Activated CD4-positive, alpha-beta T cell treated with anti-CD3 and anti-CD28 coated beads, Interleukin-2, amount 10 ng/mL, durations not matched to agents 7 days and 5 days (primary cell): ENCODE measurements around the gene PTTG1IP. TPM values are rescaled to one million over a fixed set of nuclear protein-coding genes. Genes with fewer than 3 reads are reported as not detected.

Experiments used
- CTCF ChIA-PET: fragments of 350-600 bp; sonication (Branson Sonifier 250); formaldehyde crosslinking; loops from one replicate; lab custom pipeline; 2021; ENCODE audit warnings: antibody characterized with exemption; lab: Charles Lee
- POLR2A ChIA-PET: fragments of 350-600 bp; sonication (Branson Sonifier 250); formaldehyde crosslinking; loops from one replicate; lab custom pipeline; 2021; ENCODE audit warnings: antibody characterized with exemption; lab: Charles Lee
- DNase-seq: peaks from one replicate; pipeline ENCODE4 v3.0.0-alpha.2; 2020
- H3K27ac Mint-ChIP-seq: one replicate; pipeline ENCODE4 v1.8.0; 2021; ENCODE audit warnings: mild to moderate bottlenecking, moderate library complexity, mixed read lengths
- H3K27me3 Mint-ChIP-seq: one replicate; pipeline ENCODE4 v1.8.0; 2021; ENCODE audit warnings: mixed read lengths
- H3K36me3 Mint-ChIP-seq: one replicate; pipeline ENCODE4 v1.8.0; 2021; ENCODE audit warnings: low read depth, mixed read lengths
- H3K4me1 Mint-ChIP-seq: one replicate; pipeline ENCODE4 v1.8.0; 2021; ENCODE audit warnings: mixed read lengths
- H3K4me3 Mint-ChIP-seq: one replicate; pipeline ENCODE4 v1.8.0; 2021; ENCODE audit warnings: mild to moderate bottlenecking, moderate library complexity, mixed read lengths
- H3K9me3 Mint-ChIP-seq: one replicate; pipeline ENCODE4 v1.8.0; 2021; ENCODE audit warnings: mixed read lengths
- total RNA-seq, 2 experiments: library from RNA; stranded (reverse); gene quantifications; one replicate each; pipeline ENCODE4 v1.2.3, GENCODE V29; 2021

PTTG1IP gene
- total RNA-seq, 2 experiments from 2014 or later, result 70.2 to 79.9 TPM

DNA sequence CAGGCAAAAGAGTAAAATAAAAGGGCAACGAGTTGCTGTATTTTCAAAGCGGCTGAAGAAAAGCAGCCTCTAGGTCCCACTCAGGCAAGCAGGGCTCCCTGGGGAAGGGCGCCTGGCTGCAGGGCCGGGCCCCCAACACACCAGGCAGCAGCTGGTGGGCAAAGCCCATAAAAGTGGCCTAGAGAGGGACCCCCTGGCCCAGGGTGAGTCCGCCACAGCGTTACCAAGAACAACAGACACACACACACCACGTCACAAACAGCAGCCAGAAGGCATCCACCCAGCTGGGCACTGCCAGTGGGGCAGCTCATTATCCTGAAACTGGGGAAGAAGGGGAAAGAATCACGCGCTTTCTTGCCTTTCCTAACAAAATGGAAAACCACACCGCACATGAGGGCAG lies 60.3 kb downstream of the PTTG1IP start:
- POLR2A ChIA-PET, result interaction anchor here (0.6 kb wide), 1 partner anchor 12 kb away, joined by 3 read pairs; the partner anchor contains the start of gene UBE2G2
- no peaks in the 10 kb centered on the region for H3K27me3 Mint-ChIP-seq
- peaks cover 14% of the 10 kb centered on the region for H3K36me3 Mint-ChIP-seq

DNA sequence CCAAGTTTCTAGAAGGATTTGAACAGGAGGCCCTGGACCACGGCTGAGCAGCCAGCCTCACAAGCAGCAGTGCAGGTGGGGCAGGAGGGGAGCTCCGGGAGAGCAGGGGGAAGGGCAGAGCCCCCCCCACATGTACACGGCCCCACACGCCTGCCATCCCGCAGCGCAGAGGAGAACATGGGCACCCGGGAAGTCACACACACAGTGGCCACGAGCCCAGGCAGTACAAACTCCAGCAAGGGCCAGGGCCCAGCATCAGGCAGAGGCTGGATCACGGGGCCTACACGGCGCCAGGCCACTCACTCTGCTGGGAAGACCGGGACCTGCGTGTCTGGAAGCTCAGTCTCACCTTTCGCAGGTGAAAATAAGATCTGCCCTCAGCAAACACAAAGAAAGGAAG lies 60.9 kb downstream of the PTTG1IP start:
- Mint-ChIP-seq H3K27me3 (no peaks in the 10 kb centered on the region), H3K4me1 (peaks cover 22% of the 10 kb centered on the region), H3K4me3 (no peak overlapping the region), H3K9me3 (no peaks in the 10 kb centered on the region), H3K36me3 (peaks cover 14% of the 10 kb centered on the region), H3K27ac (no peak overlapping the region)
- ChIA-PET POLR2A (interaction anchor here (0.6 kb wide), 1 partner anchor 11 kb away, joined by 3 read pairs; the partner anchor contains the start of gene UBE2G2), CTCF (no interaction called here)
- DNase-seq, result no peak

More for the DNA sequence above, 60.3 kb downstream of the PTTG1IP start:
- Mint-ChIP-seq H3K4me1 (peaks cover 22% of the 10 kb centered on the region), H3K9me3 (no peaks in the 10 kb centered on the region), H3K4me3 (no peak overlapping the region), H3K27ac (no peak overlapping the region)
- no peak for DNase-seq
- CTCF ChIA-PET, result no interaction called here

DNA sequence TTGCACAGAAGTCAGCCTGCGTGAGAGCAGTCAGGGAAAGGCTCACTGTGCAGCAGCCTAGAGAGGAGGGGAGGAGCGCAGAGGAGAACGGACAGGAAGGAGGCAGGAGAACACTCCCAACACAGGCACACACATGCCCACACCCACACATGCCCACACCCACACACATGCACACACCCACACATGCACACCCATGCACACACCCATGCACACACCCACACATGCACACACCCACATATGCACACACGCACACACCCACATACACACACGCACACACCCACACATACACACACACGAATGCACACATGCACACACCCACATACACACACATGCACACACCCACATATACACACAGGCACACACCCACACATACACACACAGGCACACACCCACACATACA lies 62.7 kb downstream of the PTTG1IP start:
- no peak overlapping the region for H3K4me3 Mint-ChIP-seq
- peaks cover 9% of the 10 kb centered on the region for H3K4me1 Mint-ChIP-seq
- ChIA-PET CTCF (no interaction called here), POLR2A (no interaction called here)
- no peaks in the 10 kb centered on the region for H3K27me3 Mint-ChIP-seq
- H3K9me3 Mint-ChIP-seq, result no peaks in the 10 kb centered on the region
- DNase-seq, result no peak
- peak overlapping the region; percentile 15 for H3K27ac Mint-ChIP-seq
- H3K36me3 Mint-ChIP-seq, result peaks cover 21% of the 10 kb centered on the region

GRCh38 chr21:44805859-44806258 lies 67.6 kb downstream of the PTTG1IP start:
- Mint-ChIP-seq H3K9me3 (no peaks in the 10 kb centered on the region), H3K4me1 (peaks cover 15% of the 10 kb centered on the region), H3K27ac (no peak overlapping the region), H3K27me3 (no peaks in the 10 kb centered on the region), H3K36me3 (peaks cover 33% of the 10 kb centered on the region), H3K4me3 (no peak overlapping the region)
- POLR2A ChIA-PET, result no interaction called here
- CTCF ChIA-PET, result no interaction called here
- no peak for DNase-seq

GRCh38 chr21:44805226-44805625 lies 68.3 kb downstream of the PTTG1IP start:
- no peak for DNase-seq
- Mint-ChIP-seq H3K4me1 (peaks cover 21% of the 10 kb centered on the region), H3K9me3 (no peaks in the 10 kb centered on the region), H3K27me3 (no peaks in the 10 kb centered on the region), H3K36me3 (peaks cover 33% of the 10 kb centered on the region), H3K4me3 (no peak overlapping the region), H3K27ac (no peak overlapping the region)
- CTCF ChIA-PET, result no interaction called here
- POLR2A ChIA-PET, result no interaction called here

DNA sequence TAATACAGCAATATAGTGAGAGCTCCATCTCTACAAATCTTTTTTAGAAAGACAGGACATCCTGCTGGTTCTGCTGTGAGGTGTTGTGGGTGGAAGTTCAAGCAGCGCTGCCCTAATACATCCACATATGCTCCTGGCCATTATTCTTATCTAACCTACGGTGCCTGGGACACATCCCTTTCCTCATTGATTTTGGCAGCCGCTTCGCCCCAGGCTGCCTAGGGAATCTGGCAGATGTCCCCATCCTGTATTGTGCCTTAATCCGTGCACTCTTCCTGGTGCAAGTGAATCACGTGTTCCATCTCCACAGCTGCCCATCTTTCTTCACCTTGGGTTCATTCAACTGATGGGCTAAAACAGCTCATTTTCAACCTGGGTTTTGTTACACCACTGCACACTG lies 68.7 kb downstream of the PTTG1IP start:
- peaks cover 33% of the 10 kb centered on the region for H3K36me3 Mint-ChIP-seq
- no peaks in the 10 kb centered on the region for H3K27me3 Mint-ChIP-seq
- ChIA-PET CTCF (no interaction called here), POLR2A (no interaction called here)
- H3K4me3 Mint-ChIP-seq, result no peak overlapping the region
- DNase-seq, result no peak
- peaks cover 26% of the 10 kb centered on the region for H3K4me1 Mint-ChIP-seq
- no peaks in the 10 kb centered on the region for H3K9me3 Mint-ChIP-seq
- H3K27ac Mint-ChIP-seq, result no peak overlapping the region

GRCh38 chr21:44803651-44804050 lies 69.8 kb downstream of the PTTG1IP start:
- Mint-ChIP-seq H3K4me3 (peak overlapping the region; percentile 85), H3K36me3 (peaks cover 33% of the 10 kb centered on the region)

DNA sequence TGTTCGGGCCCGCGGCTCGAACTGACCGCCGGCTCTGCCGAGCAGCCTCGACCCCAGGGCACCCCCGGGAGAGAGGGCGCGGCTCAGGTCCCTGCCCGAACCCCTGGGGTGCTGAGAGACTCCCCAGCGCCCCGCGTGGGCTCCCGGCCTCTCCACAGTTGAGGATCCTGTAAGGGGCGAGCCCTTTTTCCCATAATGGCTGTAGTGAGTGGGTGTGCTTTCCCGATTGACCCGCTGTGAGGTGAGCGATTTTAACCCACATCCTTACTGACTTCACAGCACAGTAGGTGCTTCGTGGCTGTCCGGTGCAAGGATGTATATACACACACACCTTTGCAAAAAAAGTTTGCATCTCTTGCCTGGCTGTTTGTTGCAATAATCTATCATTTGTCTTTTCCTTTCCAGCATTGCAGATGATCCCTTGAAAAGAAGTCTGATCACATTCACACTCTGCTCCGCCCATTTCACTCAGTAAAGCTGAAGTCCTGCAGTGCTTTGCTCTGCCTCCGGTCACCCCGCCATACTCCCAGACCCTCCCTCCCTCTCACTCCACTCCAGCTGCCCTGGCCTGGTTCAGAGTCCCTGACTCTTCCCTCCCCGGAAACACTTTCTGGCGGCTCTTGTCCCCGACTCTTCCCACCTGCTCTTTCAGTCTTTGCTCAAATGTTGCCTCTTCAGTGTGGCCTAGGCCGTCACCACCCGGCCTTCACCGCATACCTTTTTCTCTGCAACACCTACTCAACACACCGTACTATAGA lies 70.9 kb downstream of the PTTG1IP start:
- no peak for DNase-seq
- Mint-ChIP-seq H3K27me3 (no peaks in the 10 kb centered on the region), H3K27ac (peak overlapping the region; percentile 76), H3K4me3 (peak overlapping the region; percentile 85), H3K9me3 (no peaks in the 10 kb centered on the region), H3K4me1 (peaks cover 40% of the 10 kb centered on the region), H3K36me3 (peaks cover 42% of the 10 kb centered on the region)
- POLR2A ChIA-PET, result no interaction called here
- CTCF ChIA-PET, result interaction anchor here (1.2 to 2.7 kb wide), 4 partner anchors 9 to 81 kb away, joined by 4 to 12 read pairs (median 4); partner anchors contain the start of gene PTTG1IP

More at GRCh38 chr21:44803651-44804050, 69.8 kb downstream of the PTTG1IP start:
- Mint-ChIP-seq H3K27ac (no peak overlapping the region), H3K9me3 (no peaks in the 10 kb centered on the region), H3K4me1 (peaks cover 34% of the 10 kb centered on the region), H3K27me3 (no peaks in the 10 kb centered on the region)
- no peak for DNase-seq
- ChIA-PET CTCF (no interaction called here), POLR2A (no interaction called here)

DNA sequence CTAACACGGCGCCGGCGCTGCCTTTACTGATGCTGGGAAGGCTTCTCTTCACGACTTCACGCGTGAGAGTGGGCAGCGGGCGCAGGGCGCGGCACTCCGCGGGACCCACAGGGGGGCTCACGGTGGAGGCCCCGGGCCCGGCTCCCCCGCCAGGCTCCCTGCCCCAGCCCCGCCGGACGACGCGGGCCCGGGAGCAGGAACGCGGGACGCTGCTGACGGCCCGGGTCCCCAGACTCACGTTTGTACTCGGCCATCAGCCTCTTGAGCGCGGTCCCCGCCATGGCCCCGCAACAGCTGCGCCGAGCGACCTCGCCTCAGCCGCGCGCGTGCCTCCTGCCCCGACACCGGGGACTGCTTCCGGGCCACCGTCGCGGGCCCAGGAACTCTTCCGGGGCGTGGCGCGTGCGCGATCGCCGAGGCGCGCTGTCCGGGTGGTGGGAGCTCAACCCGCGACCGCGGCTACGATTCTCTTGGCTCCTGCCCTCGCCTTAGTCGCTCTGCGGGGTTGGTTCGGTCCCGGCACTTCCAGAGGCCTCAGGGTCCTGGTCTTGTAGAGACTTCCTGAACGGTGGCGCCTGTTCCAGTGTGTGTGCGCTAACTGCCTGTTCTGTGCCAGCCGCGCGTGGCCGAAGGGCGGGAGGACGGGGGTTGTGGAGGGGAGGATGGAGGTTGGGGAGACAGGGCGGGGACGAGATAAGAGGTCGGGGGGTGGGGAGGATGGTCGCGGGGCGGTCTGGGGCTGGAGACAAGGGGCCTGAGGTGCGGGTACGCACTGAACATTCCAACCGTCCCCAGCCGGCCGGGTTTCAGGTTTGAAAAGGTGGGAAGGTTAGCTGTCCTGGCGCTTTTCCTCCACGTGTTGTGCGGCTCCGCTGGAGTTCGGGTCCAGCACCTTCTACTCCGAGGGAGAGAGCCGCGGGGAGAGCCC lies 71.8 kb downstream of the PTTG1IP start, which contains the start of gene UBE2G2:
TSS of gene UBE2G2 (minus strand) at position 353 of the 928 bp plus-strand sequence. CDS start at position 281, 72 bp downstream.
- peak; percentile 86 for DNase-seq
- ChIA-PET POLR2A (interaction anchor here (0.7 kb wide), 1 partner anchor 11 kb away, joined by 3 read pairs; no protein-coding TSS in a partner anchor), CTCF (interaction anchor here (0.6 to 2.7 kb wide), 10 partner anchors 8 to 130 kb away, joined by 3 to 12 read pairs (median 4); partner anchors contain the start of gene PTTG1IP)
- H3K4me1 Mint-ChIP-seq, result peaks cover 45% of the 10 kb centered on the region
- H3K4me3 Mint-ChIP-seq, result peak within 1 kb of the TSS; percentile 99
- no peaks in the 10 kb centered on the region for H3K27me3 Mint-ChIP-seq
- H3K27ac Mint-ChIP-seq, result peak within 1 kb of the TSS; percentile 96
- H3K9me3 Mint-ChIP-seq, result no peaks in the 10 kb centered on the region
- H3K36me3 Mint-ChIP-seq, result peaks cover 42% of the 10 kb centered on the region

GRCh38 chr21:44800971-44801467 lies 72.5 kb downstream of the PTTG1IP start:
- H3K36me3 Mint-ChIP-seq, result peaks cover 41% of the 10 kb centered on the region
- ChIA-PET CTCF (interaction anchor here (0.6 to 2.7 kb wide), 11 partner anchors 8 to 131 kb away, joined by 3 to 12 read pairs (median 4); partner anchors contain the start of gene PTTG1IP), POLR2A (no interaction called here)
- DNase-seq, result peak; percentile 49
- H3K27ac Mint-ChIP-seq, result peak overlapping the region; percentile 96
- peak overlapping the region; percentile 99 for H3K4me3 Mint-ChIP-seq
- H3K9me3 Mint-ChIP-seq, result no peaks in the 10 kb centered on the region
- H3K27me3 Mint-ChIP-seq, result no peaks in the 10 kb centered on the region
- H3K4me1 Mint-ChIP-seq, result peaks cover 52% of the 10 kb centered on the region

GRCh38 chr21:44800103-44800502 lies 73.4 kb downstream of the PTTG1IP start:
- Mint-ChIP-seq H3K4me3 (peak overlapping the region; percentile 99), H3K27me3 (no peaks in the 10 kb centered on the region), H3K27ac (peak overlapping the region; percentile 96), H3K9me3 (no peaks in the 10 kb centered on the region), H3K36me3 (peaks cover 37% of the 10 kb centered on the region), H3K4me1 (peaks cover 58% of the 10 kb centered on the region)
- ChIA-PET CTCF (interaction anchor here (0.7 to 2.7 kb wide), 4 partner anchors 10 to 84 kb away, joined by 3 to 12 read pairs (median 5); no protein-coding TSS in a partner anchor), POLR2A (no interaction called here)
- peak; percentile 34 for DNase-seq

GRCh38 chr21:44799646-44800045 lies 73.8 kb downstream of the PTTG1IP start:
- ChIA-PET CTCF (interaction anchor here (1.6 to 2.7 kb wide), 3 partner anchors 10 to 84 kb away, joined by 3 to 12 read pairs (median 7); no protein-coding TSS in a partner anchor), POLR2A (no interaction called here)
- DNase-seq, result no peak
- Mint-ChIP-seq H3K9me3 (no peaks in the 10 kb centered on the region), H3K27ac (peak overlapping the region; percentile 69), H3K4me3 (peak overlapping the region; percentile 99), H3K27me3 (no peaks in the 10 kb centered on the region), H3K36me3 (peaks cover 33% of the 10 kb centered on the region), H3K4me1 (peaks cover 58% of the 10 kb centered on the region)
